ENCODE measurements around the gene INTS11.
A peak's percentile ranks its signal among the peaks of the same experiment; 100 is the strongest.

INTS11 gene

DNA sequence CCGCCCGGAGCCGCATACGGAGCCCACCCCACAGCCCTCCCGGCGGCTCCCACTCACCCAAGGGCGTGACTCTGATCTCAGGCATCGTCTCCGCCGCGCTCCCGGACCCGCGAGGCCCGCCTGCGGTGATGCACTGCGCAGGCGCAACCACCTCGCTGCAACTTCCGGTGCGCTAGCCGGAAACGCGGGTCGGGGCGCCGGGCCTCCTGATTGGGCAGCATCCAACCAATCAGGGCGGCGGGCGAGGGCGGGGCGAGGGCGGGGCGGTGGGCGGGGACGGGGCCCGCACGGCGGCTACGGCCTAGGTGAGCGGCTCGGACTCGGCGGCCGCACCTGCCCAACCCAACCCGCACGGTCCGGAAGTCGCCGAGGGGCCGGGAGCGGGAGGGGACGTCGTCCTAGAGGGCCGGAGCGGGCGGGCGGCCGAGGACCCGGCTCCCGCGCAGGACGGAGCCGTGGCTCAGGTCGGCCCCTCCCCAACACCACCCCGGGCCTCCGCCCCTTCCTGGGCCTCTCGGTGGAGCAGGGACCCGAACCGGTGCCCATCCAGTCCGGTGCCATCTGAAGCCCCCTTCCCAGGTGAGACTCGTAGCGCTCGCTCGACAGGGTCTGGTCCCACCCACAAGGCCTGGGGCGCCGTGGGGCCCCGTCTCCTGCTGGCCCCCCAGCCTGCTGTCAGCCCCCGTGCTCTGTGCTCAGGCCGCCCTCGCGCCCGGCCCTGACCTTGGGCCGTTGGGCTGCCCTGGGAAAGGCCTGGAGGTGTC lies at the start of gene INTS11, which contains the start of gene CPTP:
TSS of gene INTS11 (minus strand) at position 137 of the 764 bp plus-strand sequence. CDS start at position 85, 52 bp downstream.
TSS of gene CPTP (plus strand) at position 279 of the 764 bp plus-strand sequence. CDS start 2,109 bp downstream, outside the sequence.
- ATAC-seq (ENCODE audit: insufficient read depth, low read depth), result peak; percentile 88
- Histone ChIP-seq H3K9me3 (ENCODE audit: insufficient read depth, low read length, severe bottlenecking) (no peaks in the 10 kb centered on the region), H3K27ac (ENCODE audit: low read length) (peak within 1 kb of the TSS; percentile 75), H3K36me3 (ENCODE audit: insufficient read depth, low read length) (peaks cover 50% of the 10 kb centered on the region), H3K27me3 (ENCODE audit: insufficient read depth, low read length, poor library complexity) (no peaks in the 10 kb centered on the region), H3K4me1 (ENCODE audit: insufficient read depth, low read length) (peaks cover 51% of the 10 kb centered on the region), H3K4me3 (ENCODE audit: low read depth in 1 of 2, low read length in 2 of 2) (peak within 1 kb of the TSS; percentile 76 to 99), H3K4me2 (ENCODE audit: insufficient read depth, low read length) (peak within 1 kb of the TSS; percentile 100), H4K20me1 (ENCODE audit: insufficient read depth, low read length) (peaks cover 70% of the 10 kb centered on the region), H2AFZ (ENCODE audit: low read depth, low read length) (peak within 1 kb of the TSS; percentile 90), H3K9ac (ENCODE audit: low read depth, low read length) (peak within 1 kb of the TSS; percentile 91), H3K79me2 (ENCODE audit: insufficient read depth, low read length) (peaks cover 67% of the 10 kb centered on the region)
- DNase-seq, result peak; percentile 95
- TF ChIP-seq EZH2 (IDR thresholded peaks at IDR 0.05; ENCODE audit: borderline replicate concordance, low read depth, low read length, severe bottlenecking), result no peak
- TF ChIP-seq, protein P1, sequence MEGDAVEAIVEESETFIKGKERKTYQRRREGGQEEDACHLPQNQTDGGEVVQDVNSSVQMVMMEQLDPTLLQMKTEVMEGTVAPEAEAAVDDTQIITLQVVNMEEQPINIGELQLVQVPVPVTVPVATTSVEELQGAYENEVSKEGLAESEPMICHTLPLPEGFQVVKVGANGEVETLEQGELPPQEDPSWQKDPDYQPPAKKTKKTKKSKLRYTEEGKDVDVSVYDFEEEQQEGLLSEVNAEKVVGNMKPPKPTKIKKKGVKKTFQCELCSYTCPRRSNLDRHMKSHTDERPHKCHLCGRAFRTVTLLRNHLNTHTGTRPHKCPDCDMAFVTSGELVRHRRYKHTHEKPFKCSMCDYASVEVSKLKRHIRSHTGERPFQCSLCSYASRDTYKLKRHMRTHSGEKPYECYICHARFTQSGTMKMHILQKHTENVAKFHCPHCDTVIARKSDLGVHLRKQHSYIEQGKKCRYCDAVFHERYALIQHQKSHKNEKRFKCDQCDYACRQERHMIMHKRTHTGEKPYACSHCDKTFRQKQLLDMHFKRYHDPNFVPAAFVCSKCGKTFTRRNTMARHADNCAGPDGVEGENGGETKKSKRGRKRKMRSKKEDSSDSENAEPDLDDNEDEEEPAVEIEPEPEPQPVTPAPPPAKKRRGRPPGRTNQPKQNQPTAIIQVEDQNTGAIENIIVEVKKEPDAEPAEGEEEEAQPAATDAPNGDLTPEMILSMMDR (IDR thresholded peaks at IDR 0.05; ENCODE audit: borderline replicate concordance, extremely low read depth, low read length, poor library complexity, severe bottlenecking), result no peak

GRCh38 chr1:1373815-1374588 lies 49.5 kb upstream of the INTS11 start:
- DNase-seq, result no peak

GRCh38 chr1:1373051-1373814 lies 48.8 kb upstream of the INTS11 start:
- Histone ChIP-seq H3K36me3 (ENCODE audit: insufficient read depth, low read length) (peaks cover 28% of the 10 kb centered on the region), H3K9me3 (ENCODE audit: insufficient read depth, low read length, severe bottlenecking) (no peaks in the 10 kb centered on the region), H2AFZ (ENCODE audit: low read depth, low read length) (no peak overlapping the region), H4K20me1 (ENCODE audit: insufficient read depth, low read length) (peaks cover 29% of the 10 kb centered on the region), H3K27ac (ENCODE audit: low read length) (no peak overlapping the region), H3K79me2 (ENCODE audit: insufficient read depth, low read length) (peaks cover 30% of the 10 kb centered on the region), H3K4me1 (ENCODE audit: insufficient read depth, low read length) (peaks cover 44% of the 10 kb centered on the region), H3K9ac (ENCODE audit: low read depth, low read length) (peak overlapping the region; percentile 100), H3K4me2 (ENCODE audit: insufficient read depth, low read length) (peak overlapping the region; percentile 97), H3K27me3 (ENCODE audit: insufficient read depth, low read length, poor library complexity) (no peaks in the 10 kb centered on the region), H3K4me3 (ENCODE audit: low read depth in 1 of 2, low read length in 2 of 2) (peak overlapping the region in 1 of 2 experiments; percentile 94; a peak in 3 of 4 replicates)
- DNase-seq (no peak), ATAC-seq (ENCODE audit: insufficient read depth, low read depth) (no peak)
- TF ChIP-seq, protein P1 (IDR thresholded peaks at IDR 0.05; ENCODE audit: borderline replicate concordance, extremely low read depth, low read length, poor library complexity, severe bottlenecking), result no peak
- no peak for TF ChIP-seq EZH2 (IDR thresholded peaks at IDR 0.05; ENCODE audit: borderline replicate concordance, low read depth, low read length, severe bottlenecking)

More at GRCh38 chr1:1373815-1374588, 49.5 kb upstream of the INTS11 start:
- Histone ChIP-seq H2AFZ (ENCODE audit: low read depth, low read length) (no peak overlapping the region), H3K9ac (ENCODE audit: low read depth, low read length) (peak overlapping the region; percentile 100), H3K79me2 (ENCODE audit: insufficient read depth, low read length) (peaks cover 30% of the 10 kb centered on the region), H3K4me1 (ENCODE audit: insufficient read depth, low read length) (peaks cover 44% of the 10 kb centered on the region), H4K20me1 (ENCODE audit: insufficient read depth, low read length) (peaks cover 29% of the 10 kb centered on the region), H3K9me3 (ENCODE audit: insufficient read depth, low read length, severe bottlenecking) (no peaks in the 10 kb centered on the region), H3K4me3 (ENCODE audit: low read depth in 1 of 2, low read length in 2 of 2) (peak overlapping the region; percentile 94 to 99; a peak in 3 of 4 replicates), H3K4me2 (ENCODE audit: insufficient read depth, low read length) (peak overlapping the region; percentile 97), H3K27ac (ENCODE audit: low read length) (peak overlapping the region; percentile 93), H3K27me3 (ENCODE audit: insufficient read depth, low read length, poor library complexity) (no peaks in the 10 kb centered on the region), H3K36me3 (ENCODE audit: insufficient read depth, low read length) (peaks cover 28% of the 10 kb centered on the region)
- ATAC-seq (ENCODE audit: insufficient read depth, low read depth), result no peak
- TF ChIP-seq EZH2 (IDR thresholded peaks at IDR 0.05; ENCODE audit: borderline replicate concordance, low read depth, low read length, severe bottlenecking), result no peak
- TF ChIP-seq, protein P1 (IDR thresholded peaks at IDR 0.05; ENCODE audit: borderline replicate concordance, extremely low read depth, low read length, poor library complexity, severe bottlenecking), result no peak
